GM12872 (cell line): ENCODE data around the gene SYPL1.

ENCODE experiments used
- TF ChIP-seq, protein P1 (sequence below): IDR thresholded peaks from 3 replicates; pipeline ENCODE4 v1.5.1; 2011; ENCODE audit warnings: low read depth, mild to moderate bottlenecking, low read length, moderate library complexity; ENCODE audit not compliant: insufficient read depth

SYPL1 gene

DNA sequence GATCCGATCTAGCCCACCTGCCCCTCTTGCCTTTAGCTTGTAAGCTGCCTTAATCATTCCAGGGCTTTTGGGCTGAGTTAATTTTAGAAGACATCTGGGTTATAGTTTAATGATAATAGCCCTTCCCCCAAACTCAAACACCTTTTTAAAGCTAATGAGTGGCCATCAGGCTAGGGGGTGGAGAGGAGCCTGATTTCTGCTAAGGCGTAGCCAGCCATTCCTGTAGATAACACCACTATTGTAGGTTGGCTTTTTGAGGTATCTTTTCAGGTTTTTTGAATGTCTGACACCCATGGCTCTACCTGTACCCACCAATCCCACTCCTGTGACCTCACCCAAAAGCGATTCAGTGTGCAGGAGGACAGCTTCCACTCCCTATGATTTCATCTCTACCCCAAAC lies 7.6 kb upstream of the SYPL1 start:
- TF ChIP-seq, protein P1, sequence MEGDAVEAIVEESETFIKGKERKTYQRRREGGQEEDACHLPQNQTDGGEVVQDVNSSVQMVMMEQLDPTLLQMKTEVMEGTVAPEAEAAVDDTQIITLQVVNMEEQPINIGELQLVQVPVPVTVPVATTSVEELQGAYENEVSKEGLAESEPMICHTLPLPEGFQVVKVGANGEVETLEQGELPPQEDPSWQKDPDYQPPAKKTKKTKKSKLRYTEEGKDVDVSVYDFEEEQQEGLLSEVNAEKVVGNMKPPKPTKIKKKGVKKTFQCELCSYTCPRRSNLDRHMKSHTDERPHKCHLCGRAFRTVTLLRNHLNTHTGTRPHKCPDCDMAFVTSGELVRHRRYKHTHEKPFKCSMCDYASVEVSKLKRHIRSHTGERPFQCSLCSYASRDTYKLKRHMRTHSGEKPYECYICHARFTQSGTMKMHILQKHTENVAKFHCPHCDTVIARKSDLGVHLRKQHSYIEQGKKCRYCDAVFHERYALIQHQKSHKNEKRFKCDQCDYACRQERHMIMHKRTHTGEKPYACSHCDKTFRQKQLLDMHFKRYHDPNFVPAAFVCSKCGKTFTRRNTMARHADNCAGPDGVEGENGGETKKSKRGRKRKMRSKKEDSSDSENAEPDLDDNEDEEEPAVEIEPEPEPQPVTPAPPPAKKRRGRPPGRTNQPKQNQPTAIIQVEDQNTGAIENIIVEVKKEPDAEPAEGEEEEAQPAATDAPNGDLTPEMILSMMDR: no peak

DNA sequence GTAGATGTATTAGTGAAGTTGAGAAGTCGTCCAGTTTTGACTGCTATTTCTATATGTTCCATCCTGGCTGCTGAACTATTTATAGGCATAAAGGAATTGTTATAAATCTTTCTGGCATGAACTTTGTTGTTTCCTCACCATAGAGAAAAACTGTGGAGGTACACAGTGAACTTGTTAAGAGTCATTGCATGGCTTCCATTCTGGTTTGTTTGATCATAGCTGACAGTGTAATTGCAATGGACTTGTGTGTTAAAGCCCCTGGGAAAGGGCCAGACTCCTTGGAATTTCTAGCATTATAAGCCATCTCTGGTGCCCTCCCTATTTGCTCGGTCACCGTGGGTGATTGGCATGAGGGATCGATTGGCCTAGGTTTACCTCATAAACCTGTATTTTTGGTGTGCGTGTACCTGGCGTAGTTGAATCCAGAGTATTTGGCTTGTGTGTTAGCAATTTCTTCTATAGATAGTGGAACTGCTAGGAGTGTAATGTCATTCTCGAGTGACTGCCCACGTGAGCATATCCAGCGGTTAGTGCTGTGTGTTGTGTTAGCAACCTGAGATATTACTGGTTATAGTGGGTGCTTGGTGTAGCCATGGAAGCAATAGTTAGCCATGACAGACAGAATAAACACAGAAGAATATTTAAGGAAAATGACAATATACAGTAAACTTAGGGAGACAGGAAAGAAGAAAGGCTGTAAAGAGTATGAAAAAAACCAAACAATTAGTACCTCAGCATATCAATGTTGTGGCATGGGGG lies 5.9 kb upstream of the SYPL1 start:
- TF ChIP-seq, protein P1: no peak

DNA sequence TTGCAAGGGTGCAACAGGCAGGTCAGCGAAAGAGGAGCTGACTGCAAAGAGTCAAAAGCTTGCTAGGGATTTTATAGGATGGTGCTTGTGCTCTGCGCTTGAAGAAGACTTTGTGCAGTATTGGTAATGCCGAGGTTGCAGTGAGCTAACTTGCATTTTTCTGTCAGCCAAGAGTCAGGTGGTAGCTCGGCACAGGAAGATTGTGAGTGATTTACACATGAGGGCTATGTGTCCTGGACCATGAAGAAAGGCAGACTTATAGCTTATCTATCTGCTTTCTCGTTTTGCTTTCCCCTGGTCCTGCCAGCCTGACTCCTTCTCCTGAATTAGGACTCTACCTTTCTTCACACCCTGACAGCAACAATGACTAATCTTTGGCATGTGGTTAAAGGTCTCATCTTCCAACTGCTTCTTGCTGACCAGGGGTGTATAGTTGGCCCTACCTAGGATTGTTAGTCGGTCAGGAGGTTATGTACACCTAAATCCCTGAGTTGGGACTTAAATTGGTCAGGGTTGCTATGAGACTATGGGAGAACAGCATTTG lies 4.1 kb upstream of the SYPL1 start:
- TF ChIP-seq, protein P1: no peak

DNA sequence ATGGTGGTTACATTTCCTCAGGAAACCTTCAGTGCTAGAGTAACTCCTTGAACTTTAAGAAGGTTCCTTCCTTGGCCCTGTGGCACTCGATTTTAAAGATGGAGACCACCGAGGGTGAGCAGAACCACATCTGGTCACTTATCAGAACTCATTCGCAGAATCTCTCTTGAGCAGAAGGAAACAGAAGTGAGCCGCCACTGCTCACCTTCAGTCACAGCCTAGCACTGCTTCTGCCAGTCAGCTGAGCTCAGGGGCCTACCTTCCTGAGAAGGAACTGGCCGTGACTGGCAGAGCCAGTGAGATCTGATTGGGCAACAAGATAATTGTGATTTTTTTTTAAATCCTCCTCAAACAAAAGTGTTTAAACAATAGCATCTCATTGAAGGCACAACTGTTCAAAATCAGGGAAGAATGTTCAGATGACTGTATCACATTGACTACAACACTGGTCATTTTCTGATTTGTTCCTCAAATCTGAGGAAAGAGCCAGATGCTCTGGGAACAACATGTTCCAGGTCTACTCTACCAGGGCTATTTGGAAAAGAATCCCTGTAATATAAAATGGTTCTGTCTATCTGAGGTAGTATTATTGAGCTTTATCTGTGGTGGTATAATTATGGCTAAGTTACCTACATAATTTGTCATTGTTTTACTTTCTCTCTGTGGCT lies 2.7 kb upstream of the SYPL1 start:
- TF ChIP-seq, protein P1: no peak

DNA sequence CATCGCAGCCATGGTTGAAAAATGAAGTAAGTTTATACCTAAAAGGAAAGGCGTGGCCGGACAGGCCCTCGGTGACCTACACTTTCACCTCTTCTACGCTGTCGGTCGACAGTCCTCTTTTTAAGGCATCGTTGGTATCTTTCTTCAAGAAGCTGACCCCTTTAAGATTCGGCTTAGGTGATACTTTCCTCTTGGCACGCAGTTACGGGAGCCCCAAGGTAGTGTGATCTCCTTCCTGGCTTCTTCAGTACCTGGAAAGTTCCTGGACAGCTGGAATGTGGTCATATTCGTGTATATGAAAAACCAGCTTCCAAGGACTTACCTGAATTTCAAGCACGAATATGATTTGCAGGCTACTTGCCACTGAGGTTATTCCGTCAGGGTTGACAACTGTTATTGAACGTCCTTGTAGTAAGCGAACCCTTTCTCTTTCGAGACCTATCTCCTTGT lies 885 bp upstream of the SYPL1 start:
- TF ChIP-seq, protein P1: no peak

DNA sequence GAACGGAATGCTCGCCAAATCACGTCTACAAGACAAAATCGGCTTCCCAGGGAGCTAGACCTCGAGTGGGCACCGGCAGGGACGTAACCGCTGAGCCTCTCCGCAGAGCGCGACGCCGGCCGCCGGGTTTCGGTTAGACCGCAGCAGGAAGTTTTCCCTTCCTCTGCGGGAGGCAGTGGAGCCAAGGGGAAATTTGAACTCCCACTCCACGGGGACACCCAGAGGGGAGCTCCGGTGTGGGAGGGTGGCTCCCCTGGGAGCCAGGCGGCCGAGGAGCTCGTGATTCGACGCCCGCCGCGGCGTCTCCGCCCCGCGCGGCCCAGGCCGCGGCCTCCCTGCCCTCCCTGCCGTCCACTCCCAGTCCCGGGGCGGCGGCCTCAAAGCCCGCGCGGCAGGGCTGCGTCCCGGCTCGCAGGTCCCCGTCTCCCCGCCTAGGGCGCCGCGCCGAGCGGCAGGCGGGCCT lies 426 bp downstream of the SYPL1 start:
- TF ChIP-seq, protein P1: no peak

DNA sequence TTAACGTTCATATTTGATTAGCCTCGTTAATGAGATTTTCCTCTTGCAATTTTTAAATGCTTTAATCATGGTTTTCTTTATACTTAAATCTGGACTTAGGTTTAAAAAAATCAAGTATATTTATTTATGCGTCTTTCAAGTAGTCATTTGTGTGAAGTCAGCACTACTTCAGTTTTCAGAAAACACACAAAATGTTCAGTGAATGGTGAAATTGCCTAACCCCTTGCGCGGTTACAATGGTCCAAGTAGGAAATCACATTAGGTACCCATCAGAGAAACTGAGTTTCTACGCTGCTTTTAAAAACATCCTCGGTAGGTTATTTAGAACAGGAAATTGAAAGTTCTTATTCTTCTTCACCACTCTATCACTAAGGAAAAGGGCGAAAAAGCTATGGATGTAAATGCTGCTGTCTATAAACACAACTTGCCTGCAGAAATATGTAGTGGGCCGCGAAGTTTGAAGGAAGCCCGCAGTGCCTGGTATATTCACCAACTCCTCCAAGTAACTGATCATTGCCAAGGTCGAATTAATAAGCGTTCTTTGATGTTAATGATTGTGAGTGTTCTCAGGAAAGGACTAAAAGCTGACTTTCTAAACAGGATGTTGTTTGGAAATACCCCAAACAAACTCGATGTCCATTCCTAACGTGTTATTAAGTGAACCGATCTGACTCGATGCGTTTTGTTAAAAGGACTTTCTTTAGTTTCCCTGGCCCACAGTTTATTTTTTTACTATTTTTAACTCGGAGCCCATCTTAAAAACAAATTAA lies 1.0 kb downstream of the SYPL1 start:
- TF ChIP-seq, protein P1: no peak
